GM19372 (cell line): ENCODE results near the gene SAFB2.

Experiments
- ATAC-seq: cut with Tn5 transposase; IDR thresholded peaks from one replicate; pipeline ENCODE4 v1.9.1; 2021; ENCODE audit warnings: mild to moderate bottlenecking, low read depth, moderate library complexity; ENCODE audit not compliant: unreplicated experiment

The SAFB2 gene

GRCh38 chr19:5553892-5554291 is 68.7 kb downstream of the SAFB2 start:
- no peak for ATAC-seq

- no peak for ATAC-seq
Observed at GRCh38 chr19:5547881-5548280, 74.7 kb downstream of the SAFB2 start.

DNA sequence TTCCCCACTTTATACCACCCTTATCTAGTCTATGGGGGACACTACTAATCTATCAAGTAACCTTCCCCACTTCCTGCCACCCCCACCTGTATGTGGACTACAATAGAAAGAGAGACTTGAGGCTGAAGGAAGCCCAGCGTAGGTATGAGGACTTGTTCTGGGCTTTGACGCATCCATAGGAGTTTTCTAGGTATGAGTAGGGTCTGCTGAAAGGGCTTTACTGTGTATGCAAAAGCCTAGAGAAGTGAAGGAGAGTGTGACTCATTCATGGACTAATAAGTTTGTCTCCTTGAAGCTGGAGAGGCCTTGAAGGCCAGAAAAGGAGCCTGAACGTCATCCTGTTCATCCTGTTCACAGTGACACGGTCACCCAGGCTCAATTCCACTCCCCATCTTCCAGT is 76.6 kb downstream of the SAFB2 start:
- no peak for ATAC-seq

DNA sequence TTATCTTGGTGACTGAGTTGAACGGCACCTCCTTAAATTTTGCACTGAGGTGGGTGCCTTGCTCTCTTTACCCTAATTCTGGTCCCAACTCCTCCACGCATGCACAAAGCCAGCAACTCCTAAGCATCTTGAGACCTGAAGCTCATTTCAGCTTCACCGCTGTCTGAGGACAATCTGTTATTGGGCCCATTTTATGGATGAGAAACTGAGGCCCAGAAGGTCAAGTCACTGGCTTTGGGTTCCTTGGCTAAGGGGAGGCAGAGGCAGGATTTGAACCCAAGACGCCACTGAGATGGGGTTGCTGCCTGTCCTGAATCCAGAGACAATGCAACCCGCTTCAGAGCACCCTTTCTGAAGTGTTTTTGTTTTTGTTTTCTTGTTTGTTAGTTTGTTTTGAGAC is 77.5 kb downstream of the SAFB2 start:
- ATAC-seq = no peak

DNA sequence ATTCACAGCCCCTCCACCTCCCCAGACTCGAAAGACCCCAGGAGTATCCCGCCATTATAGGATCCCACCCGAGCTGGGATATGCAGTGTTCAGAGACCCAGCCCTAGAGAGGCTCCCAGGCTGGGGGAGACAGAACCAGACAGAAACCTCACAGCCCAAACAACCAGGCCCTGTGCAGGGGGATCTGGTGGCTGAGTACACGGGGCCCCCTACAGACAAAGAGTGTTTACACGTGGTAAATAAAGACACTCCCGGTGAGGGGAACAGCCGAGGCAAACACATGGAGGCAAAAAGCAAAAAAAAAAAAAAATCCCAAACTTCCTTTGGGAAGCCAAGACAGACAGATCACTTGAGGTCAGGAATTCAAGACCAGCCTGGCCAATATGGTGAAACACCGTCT is 79.9 kb downstream of the SAFB2 start:
- ATAC-seq = no peak

DNA sequence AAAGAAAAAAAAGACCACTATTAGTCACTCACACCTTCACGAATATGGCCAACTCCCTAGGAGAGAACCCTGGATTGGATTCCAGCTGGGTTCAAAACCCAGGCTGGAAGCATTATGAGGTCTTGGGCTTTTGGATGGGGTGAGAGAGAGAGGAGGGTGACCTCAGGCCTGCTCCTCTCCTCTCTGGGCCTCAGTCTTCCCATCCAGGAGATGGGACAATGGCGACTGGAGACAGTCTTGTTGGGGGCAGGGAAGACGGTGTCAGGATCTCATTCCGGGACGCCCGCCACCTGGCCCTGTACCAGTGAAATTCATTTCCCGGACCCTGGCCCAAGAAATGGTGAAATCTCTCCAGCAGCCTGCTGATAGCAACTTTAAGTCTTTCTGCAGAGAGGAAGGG is 81.1 kb downstream of the SAFB2 start:
- no peak for ATAC-seq

DNA sequence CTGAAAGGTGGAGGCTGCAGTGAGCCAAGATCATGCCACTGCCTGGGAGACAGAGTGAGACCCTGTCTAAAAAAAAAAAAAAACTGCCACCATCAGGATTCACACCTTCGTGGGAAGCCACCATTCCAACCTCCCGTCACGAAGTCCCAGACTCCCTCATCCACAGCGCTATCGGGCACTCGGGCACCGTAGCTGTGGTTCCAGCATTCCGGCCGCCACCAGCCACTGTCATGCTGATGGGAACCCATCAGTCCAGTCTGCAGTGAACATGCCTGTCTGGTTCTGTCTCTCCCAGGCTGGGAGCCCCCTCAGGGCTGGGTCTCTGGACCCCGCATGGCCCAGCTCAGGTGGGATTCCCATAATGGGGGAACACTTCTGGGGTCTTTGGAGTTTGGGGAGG is 82.4 kb downstream of the SAFB2 start:
- no peak for ATAC-seq

DNA sequence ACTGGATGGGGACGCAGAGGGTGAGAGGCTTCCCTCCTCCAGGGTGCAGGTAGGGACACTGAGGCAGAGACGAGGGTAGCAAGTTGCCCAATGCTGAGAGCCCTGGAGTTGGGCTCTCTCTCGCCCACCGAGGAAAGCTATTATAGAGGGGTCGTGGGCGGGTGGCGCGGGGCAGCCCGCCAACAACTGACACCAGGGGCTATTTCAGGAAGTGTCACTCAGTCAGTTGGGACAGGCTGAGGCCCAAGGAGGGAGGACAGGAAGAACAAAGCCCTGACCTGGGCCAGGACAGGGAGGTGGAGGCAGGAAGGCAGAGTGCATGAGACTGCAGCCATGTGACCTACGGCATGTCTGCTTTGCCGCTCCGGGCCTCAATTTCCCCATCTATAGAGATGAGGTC is 84.7 kb downstream of the SAFB2 start:
- no peak for ATAC-seq
